Osteoblast (primary cell): ENCODE results near the gene PITPNM2. TPM values are rescaled to one million over a fixed set of nuclear protein-coding genes. Genes with fewer than 3 reads are reported as not detected.

ENCODE experiments used
- DNase-seq: peaks from one replicate; pipeline ENCODE4 v3.0.0; 2011; ENCODE audit warnings: low spot score, mixed read lengths; ENCODE audit not compliant: insufficient read length; ENCODE audit errors: missing footprints
- H2AFZ ChIP-seq: 2 replicates; pipeline ENCODE4 v1.6.0; 2011; ENCODE audit warnings: mild to moderate bottlenecking, low read length
- H3K27ac ChIP-seq: 2 replicates; pipeline ENCODE4 v1.5.1; 2011; ENCODE audit warnings: mild to moderate bottlenecking, low read depth, low read length, moderate library complexity
- H3K27me3 ChIP-seq: 2 replicates; pipeline ENCODE4 v1.6.0; 2012; ENCODE audit warnings: mild to moderate bottlenecking, control low read depth, inconsistent platforms, low read length, moderate library complexity; ENCODE audit not compliant: insufficient read depth
- H3K36me3 ChIP-seq: 2 replicates; pipeline ENCODE4 v1.5.1; 2011; ENCODE audit warnings: mild to moderate bottlenecking, low read length, control low read depth, moderate library complexity; ENCODE audit not compliant: insufficient read depth
- H3K4me1 ChIP-seq: 2 replicates; pipeline ENCODE4 v1.5.1; 2011; ENCODE audit warnings: mild to moderate bottlenecking, low read length, control low read depth, moderate library complexity; ENCODE audit not compliant: insufficient read depth
- H3K4me2 ChIP-seq: 2 replicates; pipeline ENCODE4 v1.6.0; 2011; ENCODE audit warnings: mild to moderate bottlenecking, low read length; ENCODE audit not compliant: insufficient read depth
- H3K4me3 ChIP-seq: fragments of 200-600 bp; sonication (generic); 3 replicates; pipeline ENCODE4 v1.5.1; 2012; ENCODE audit warnings: mild to moderate bottlenecking, low read length, inconsistent platforms; ENCODE audit not compliant: insufficient read depth
- H3K79me2 ChIP-seq: 2 replicates; pipeline ENCODE4 v1.6.0; 2012; ENCODE audit warnings: mild to moderate bottlenecking, low read length, control low read depth, inconsistent platforms; ENCODE audit not compliant: insufficient read depth
- H3K9me3 ChIP-seq: 2 replicates; pipeline ENCODE4 v1.5.1; 2011; ENCODE audit warnings: low read depth, low read length, control low read depth
- H4K20me1 ChIP-seq: 2 replicates; pipeline ENCODE4 v1.6.0; 2012; ENCODE audit warnings: mild to moderate bottlenecking, low read length, control low read depth; ENCODE audit not compliant: insufficient read depth
- total RNA-seq: library from RNA; depleted of rRNA; stranded (reverse); fragments of >200 nt; gene quantifications from 2 replicates; pipeline ENCODE4 v1.2.3, GENCODE V29; 2012
- TF ChIP-seq, protein P1 (sequence below): IDR thresholded peaks from 2 replicates; pipeline ENCODE4 v1.5.1; 2011; ENCODE audit warnings: mild to moderate bottlenecking, low read depth, low read length, moderate library complexity; ENCODE audit errors: extremely low read depth

The PITPNM2 gene
- total RNA-seq, 1 donor, result 3.3 TPM

DNA sequence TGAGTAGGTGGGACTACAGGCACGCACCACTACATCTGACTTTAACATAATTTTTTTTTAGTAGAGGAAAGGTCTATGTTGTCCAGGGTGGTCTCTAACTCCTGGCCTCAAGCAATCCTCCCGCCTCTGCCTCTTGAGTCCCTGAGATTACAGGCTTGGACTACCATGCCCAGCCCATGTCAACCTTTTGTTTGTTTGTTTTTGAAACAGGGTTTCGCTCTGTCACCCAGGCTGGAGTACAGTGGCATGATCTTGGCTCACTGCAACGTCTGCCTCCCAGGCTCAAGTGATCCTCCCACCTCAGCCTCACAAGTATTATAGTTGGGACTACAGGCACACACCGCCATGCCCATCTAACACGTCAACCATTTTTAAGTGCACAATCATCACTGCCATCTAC lies 29.2 kb downstream of the PITPNM2 start:
- Histone ChIP-seq H3K4me1 (peaks cover 9% of the 10 kb centered on the region), H3K9me3 (no peaks in the 10 kb centered on the region), H2AFZ (no peak overlapping the region), H3K4me2 (no peak overlapping the region), H3K36me3 (no peaks in the 10 kb centered on the region), H3K79me2 (peaks cover 22% of the 10 kb centered on the region), H4K20me1 (peaks cover 14% of the 10 kb centered on the region), H3K27me3 (no peaks in the 10 kb centered on the region), H3K27ac (no peak overlapping the region), H3K4me3 (no peak overlapping the region)
- DNase-seq, result no peak
- TF ChIP-seq, protein P1, sequence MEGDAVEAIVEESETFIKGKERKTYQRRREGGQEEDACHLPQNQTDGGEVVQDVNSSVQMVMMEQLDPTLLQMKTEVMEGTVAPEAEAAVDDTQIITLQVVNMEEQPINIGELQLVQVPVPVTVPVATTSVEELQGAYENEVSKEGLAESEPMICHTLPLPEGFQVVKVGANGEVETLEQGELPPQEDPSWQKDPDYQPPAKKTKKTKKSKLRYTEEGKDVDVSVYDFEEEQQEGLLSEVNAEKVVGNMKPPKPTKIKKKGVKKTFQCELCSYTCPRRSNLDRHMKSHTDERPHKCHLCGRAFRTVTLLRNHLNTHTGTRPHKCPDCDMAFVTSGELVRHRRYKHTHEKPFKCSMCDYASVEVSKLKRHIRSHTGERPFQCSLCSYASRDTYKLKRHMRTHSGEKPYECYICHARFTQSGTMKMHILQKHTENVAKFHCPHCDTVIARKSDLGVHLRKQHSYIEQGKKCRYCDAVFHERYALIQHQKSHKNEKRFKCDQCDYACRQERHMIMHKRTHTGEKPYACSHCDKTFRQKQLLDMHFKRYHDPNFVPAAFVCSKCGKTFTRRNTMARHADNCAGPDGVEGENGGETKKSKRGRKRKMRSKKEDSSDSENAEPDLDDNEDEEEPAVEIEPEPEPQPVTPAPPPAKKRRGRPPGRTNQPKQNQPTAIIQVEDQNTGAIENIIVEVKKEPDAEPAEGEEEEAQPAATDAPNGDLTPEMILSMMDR, result no peak

- no peak overlapping the region for H3K4me3 ChIP-seq
- no peaks in the 10 kb centered on the region for H3K9me3 ChIP-seq
- no peak overlapping the region for H2AFZ ChIP-seq
- H4K20me1 ChIP-seq, result peaks cover 14% of the 10 kb centered on the region
- H3K79me2 ChIP-seq, result peaks cover 22% of the 10 kb centered on the region
- H3K36me3 ChIP-seq, result no peaks in the 10 kb centered on the region
- no peaks in the 10 kb centered on the region for H3K27me3 ChIP-seq
- H3K4me1 ChIP-seq, result peaks cover 9% of the 10 kb centered on the region
- TF ChIP-seq, protein P1, result no peak
- DNase-seq, result no peak
- no peak overlapping the region for H3K4me2 ChIP-seq
- H3K27ac ChIP-seq, result no peak overlapping the region
These were observed 30.3 kb downstream of the PITPNM2 start for GRCh38 chr12:123120452-123121166.

- Histone ChIP-seq H2AFZ (no peak overlapping the region), H4K20me1 (peaks cover 19% of the 10 kb centered on the region), H3K4me2 (no peak overlapping the region), H3K79me2 (peaks cover 24% of the 10 kb centered on the region), H3K27ac (no peak overlapping the region), H3K4me1 (peaks cover 16% of the 10 kb centered on the region), H3K9me3 (no peaks in the 10 kb centered on the region), H3K27me3 (no peaks in the 10 kb centered on the region), H3K36me3 (no peaks in the 10 kb centered on the region), H3K4me3 (no peak overlapping the region)
- DNase-seq, result no peak
- TF ChIP-seq, protein P1, result no peak
These were observed 31.1 kb downstream of the PITPNM2 start for GRCh38 chr12:123119808-123120207.

DNA sequence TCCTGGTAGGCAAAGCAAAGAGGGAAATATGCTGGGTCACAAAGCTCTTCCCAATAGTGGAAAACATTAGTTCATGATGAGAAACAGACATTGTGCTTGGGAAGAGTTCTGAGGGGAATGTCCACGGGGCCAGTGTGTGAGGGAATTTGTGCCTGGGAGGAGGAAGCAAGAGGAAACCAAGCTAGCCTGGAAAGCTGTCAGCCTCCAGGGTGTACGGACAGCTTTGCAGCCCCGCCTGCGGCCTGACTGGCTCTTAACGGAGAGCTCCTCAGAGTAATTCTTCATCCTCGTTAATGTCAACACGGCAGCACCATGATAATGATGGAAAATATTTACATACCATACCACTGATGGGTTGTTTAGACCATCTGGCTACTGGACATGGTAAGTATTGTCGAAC lies 32.4 kb downstream of the PITPNM2 start:
- H3K4me1 ChIP-seq, result peaks cover 22% of the 10 kb centered on the region
- H4K20me1 ChIP-seq, result peaks cover 25% of the 10 kb centered on the region
- no peak overlapping the region for H3K4me3 ChIP-seq
- no peaks in the 10 kb centered on the region for H3K9me3 ChIP-seq
- peaks cover 31% of the 10 kb centered on the region for H3K79me2 ChIP-seq
- no peak for DNase-seq
- TF ChIP-seq, protein P1, result no peak
- H2AFZ ChIP-seq, result no peak overlapping the region
- H3K27me3 ChIP-seq, result no peaks in the 10 kb centered on the region
- no peaks in the 10 kb centered on the region for H3K36me3 ChIP-seq
- no peak overlapping the region for H3K27ac ChIP-seq
- no peak overlapping the region for H3K4me2 ChIP-seq
